Lung (tissue), 13 donors: ENCODE measurements around the gene PARP16. TPM values are rescaled to one million over a fixed set of nuclear protein-coding genes. Genes with fewer than 3 reads are reported as not detected.

Source experiments
- ATAC-seq: fragments of 200-7000 bp; cut with Tn5 transposase; one replicate; pipeline ENCODE4 v1.9.1; 2020; ENCODE audit warnings: moderate number of reproducible peaks; ENCODE audit not compliant: insufficient read depth, low FRiP score
- DNase-seq, 3 donors: peaks; one replicate each; pipeline ENCODE4 v3.0.0-alpha.2; 2013 to 2017
- H3K27ac ChIP-seq, 2 donors: one replicate each; pipeline ENCODE4 v1.5.1; 2013; ENCODE audit warnings: mild to moderate bottlenecking in 2 of 2, moderate library complexity in 2 of 2, control low read depth in 1 of 2, inconsistent platforms in 1 of 2, low read depth in 1 of 2, low read length in 1 of 2
- H3K27me3 ChIP-seq, 3 donors: one replicate each; pipeline ENCODE4 v1.5.1; 2013; ENCODE audit warnings: low read length in 2 of 3; ENCODE audit not compliant: control insufficient read depth in 3 of 3, insufficient read depth in 3 of 3
- H3K36me3 ChIP-seq, 4 donors: one replicate each; pipeline ENCODE4 v1.5.1; 2013; ENCODE audit warnings: low read length in 4 of 4, mild to moderate bottlenecking in 1 of 4, moderate library complexity in 1 of 4; ENCODE audit not compliant: control insufficient read depth in 4 of 4, insufficient read depth in 4 of 4
- H3K4me1 ChIP-seq, 5 donors: one replicate each; pipeline ENCODE4 v1.5.1; 2013; ENCODE audit warnings: low read length in 5 of 5, mild to moderate bottlenecking in 2 of 5, moderate library complexity in 1 of 5; ENCODE audit not compliant: control insufficient read depth in 5 of 5, insufficient read depth in 5 of 5
- H3K4me3 ChIP-seq: one replicate; pipeline ENCODE4 v1.5.1; 2013; ENCODE audit warnings: mild to moderate bottlenecking, control low read depth, moderate library complexity
- H3K9ac ChIP-seq, 2 donors: one replicate each; pipeline ENCODE4 v1.5.1; 2013; ENCODE audit warnings: low read length in 2 of 2, control low read depth in 1 of 2; ENCODE audit not compliant: insufficient read depth in 1 of 2
- H3K9me3 ChIP-seq, 4 donors: one replicate each; pipeline ENCODE4 v1.5.1; 2013; ENCODE audit warnings: low read length in 3 of 4, mild to moderate bottlenecking in 1 of 4, moderate library complexity in 1 of 4; ENCODE audit not compliant: control insufficient read depth in 4 of 4, insufficient read depth in 3 of 4
- WGBS, 2 donors: extraction: QIAGEN DNeasy Blood & Tissue Kit; methylation state at CpG; one replicate each; pipeline ENCODE4 v1.1.7; 2013; 5-methylcytosine and 5-hydroxymethylcytosine counted together
- polyA plus RNA-seq, 2 donors: library from polyadenylated mRNA; stranded (reverse); fragments of 200-250 nt; gene quantifications; one replicate each; pipeline ENCODE4 v1.2.1, GENCODE V29; 2013
- small RNA-seq: library from RNA; depleted of rRNA; stranded (forward); fragments of <200 nt; gene quantifications from one replicate; pipeline ENCODE3, GENCODE V24; 2014; ENCODE audit warnings: low replicate concordance
- total RNA-seq, 2 donors: library from RNA; depleted of rRNA in 1 of 2; stranded (reverse); fragments of >200 nt in 1 of 2; gene quantifications; one replicate each; pipeline ENCODE4 v1.2.1, GENCODE V29; 2014 to 2021
- TF ChIP-seq, protein P1 (sequence below): IDR thresholded peaks from 2 replicates; pipeline ENCODE4 v1.5.1; 2012; ENCODE audit warnings: mild to moderate bottlenecking; ENCODE audit errors: control extremely low read depth, extremely low read depth
- donor health status: control.
- donor health status: control.
- donor health status: Bipolar disorder and iron deficiency.
- donor health status: healthy.
- donor health status: DM: yes; HTN: yes; CAD: no.

PARP16 gene
- total and polyA plus RNA-seq, 4 donors = 4.6 to 7.7 (median 6.3) TPM

DNA sequence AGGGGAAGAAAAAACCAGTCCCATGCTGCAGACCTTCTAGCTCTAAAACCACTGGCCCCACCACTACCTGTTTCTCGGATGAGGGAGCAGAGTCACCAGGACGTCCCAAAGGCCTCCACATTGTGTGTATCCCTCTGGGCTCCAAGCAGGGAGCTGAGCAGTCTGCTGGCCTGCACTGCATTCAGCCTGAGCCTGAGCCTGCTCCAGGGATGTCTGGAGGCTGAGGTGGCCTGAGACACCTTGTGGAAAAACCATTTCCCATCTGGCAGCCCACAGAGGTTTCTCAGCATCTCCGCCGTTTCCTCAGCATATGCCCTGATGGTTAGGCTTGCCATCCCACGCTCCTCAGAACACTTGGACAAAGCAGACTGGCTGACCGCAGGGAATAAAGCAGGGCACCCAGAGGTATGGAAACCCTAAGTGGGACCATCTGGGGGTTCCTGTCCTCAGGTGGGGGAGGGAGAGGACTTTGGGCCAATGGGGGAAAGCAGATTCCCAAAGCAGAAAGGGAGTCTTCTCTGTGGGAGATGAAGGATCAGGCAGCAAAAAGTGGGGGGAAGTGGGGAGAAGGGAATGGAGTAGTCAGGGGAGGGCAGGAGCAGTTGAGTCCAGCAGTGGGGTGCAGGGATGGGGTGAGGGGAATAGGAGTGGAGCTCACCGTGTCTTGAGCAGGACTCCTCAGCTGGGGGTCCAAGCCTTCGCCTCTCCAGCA, 75.8 kb downstream of the PARP16 start, which contains the start of gene CILP:
Gene CILP (minus strand): TSS at position 704 of the 712 bp plus-strand sequence. CDS start 1,718 bp downstream, outside the sequence.
- H3K9ac ChIP-seq = no peak within 1 kb of the TSS
- 77 to 80% methylated on average over 8 of the region's 8 CpGs for WGBS, 2 donors
- H3K36me3 ChIP-seq = no peaks in the 10 kb centered on the region
- H3K4me3 ChIP-seq = no peak within 1 kb of the TSS
- H3K27me3 ChIP-seq = no peaks in the 10 kb centered on the region
- ATAC-seq = no peak
- no peaks in the 10 kb centered on the region for H3K9me3 ChIP-seq
- peak in 1 of 3 donors; percentile 10 for DNase-seq
- TF ChIP-seq, protein P1, sequence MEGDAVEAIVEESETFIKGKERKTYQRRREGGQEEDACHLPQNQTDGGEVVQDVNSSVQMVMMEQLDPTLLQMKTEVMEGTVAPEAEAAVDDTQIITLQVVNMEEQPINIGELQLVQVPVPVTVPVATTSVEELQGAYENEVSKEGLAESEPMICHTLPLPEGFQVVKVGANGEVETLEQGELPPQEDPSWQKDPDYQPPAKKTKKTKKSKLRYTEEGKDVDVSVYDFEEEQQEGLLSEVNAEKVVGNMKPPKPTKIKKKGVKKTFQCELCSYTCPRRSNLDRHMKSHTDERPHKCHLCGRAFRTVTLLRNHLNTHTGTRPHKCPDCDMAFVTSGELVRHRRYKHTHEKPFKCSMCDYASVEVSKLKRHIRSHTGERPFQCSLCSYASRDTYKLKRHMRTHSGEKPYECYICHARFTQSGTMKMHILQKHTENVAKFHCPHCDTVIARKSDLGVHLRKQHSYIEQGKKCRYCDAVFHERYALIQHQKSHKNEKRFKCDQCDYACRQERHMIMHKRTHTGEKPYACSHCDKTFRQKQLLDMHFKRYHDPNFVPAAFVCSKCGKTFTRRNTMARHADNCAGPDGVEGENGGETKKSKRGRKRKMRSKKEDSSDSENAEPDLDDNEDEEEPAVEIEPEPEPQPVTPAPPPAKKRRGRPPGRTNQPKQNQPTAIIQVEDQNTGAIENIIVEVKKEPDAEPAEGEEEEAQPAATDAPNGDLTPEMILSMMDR = no peak
- H3K27ac ChIP-seq = no peak within 1 kb of the TSS
- H3K4me1 ChIP-seq = peaks cover 0 to 33% (median 6%) of the 10 kb centered on the region in 5 donors

DNA sequence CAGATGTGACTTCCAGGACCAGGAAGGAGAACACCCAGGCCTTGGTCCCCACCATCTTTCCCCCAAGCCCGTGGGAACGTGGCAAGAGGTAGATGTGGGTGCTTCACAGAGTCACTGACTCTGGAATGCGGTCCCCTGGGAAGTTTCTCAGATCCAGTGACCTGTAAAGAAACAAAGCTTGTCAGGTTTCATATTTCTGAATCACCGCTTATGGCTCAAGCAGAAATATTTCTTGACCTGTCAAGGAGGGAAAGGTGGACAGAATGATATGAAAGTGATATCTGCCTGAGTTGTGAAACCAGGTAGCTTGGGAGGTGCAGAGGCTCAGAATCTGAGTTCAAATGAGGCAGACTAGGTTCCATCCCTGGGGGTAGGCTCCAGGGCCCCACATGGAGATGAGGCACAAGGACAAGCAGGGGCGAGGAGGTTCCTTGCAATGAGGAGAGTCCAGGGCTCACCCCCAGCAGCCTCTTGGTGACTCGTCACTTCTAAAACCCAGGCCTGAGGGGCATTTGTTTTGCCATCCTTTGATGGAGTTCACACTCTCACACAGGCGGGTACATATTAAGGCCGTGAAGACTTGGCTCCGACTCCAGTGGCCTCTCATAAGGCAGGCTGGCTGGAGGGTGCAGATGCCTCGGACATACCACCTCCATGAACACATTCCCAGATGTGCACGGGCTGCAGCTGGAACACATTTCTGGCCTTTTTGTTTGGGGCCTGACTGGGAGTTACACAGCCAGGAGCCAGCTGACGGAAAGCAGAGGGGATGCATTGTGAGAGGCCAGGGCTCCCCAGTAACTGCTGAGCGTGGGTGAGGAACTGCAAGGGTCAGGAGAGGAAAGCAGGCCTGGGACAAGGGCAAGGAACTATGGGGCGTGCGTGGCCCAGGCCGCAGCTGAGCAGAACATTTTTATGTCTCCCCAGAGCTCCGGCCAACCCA, 76.7 kb downstream of the PARP16 start:
- no peak overlapping the region for H3K4me3 ChIP-seq
- no peak overlapping the region for H3K27ac ChIP-seq
- no peaks in the 10 kb centered on the region for H3K36me3 ChIP-seq
- no peaks in the 10 kb centered on the region for H3K9me3 ChIP-seq
- peaks cover 0 to 33% (median 6%) of the 10 kb centered on the region in 5 donors for H3K4me1 ChIP-seq
- H3K27me3 ChIP-seq = no peaks in the 10 kb centered on the region
- ATAC-seq = no peak
- TF ChIP-seq, protein P1 = no peak
- peak; percentile 55 to 67 (median 56) for DNase-seq
- WGBS, 2 donors = 83% methylated on average over 17 of the region's 17 CpGs
- H3K9ac ChIP-seq = no peak overlapping the region

DNA sequence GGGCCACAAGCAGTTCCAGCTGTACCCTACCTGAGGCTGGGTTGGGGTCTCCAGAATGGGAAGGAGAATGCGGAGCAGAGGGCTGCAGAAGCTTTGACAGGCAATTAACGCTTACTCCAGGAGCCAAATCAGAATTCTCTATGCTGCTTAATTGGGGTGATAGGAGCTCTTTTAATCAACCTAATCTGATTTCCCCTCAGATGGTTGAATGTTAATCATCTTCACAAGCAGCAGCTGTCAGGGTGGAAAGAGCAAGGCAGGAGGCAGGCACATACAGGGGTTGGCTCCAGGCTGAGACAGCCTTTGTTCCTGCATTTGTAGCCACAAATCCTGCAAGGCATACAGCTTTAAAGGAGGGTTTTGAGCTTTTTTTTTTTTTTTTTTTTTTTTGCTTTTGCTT, 78.0 kb downstream of the PARP16 start:
- Histone ChIP-seq H3K9ac (no peak overlapping the region), H3K27me3 (no peaks in the 10 kb centered on the region), H3K27ac (no peak overlapping the region), H3K36me3 (no peaks in the 10 kb centered on the region), H3K9me3 (no peaks in the 10 kb centered on the region), H3K4me1 (peaks cover 0 to 33% (median 6%) of the 10 kb centered on the region in 5 donors), H3K4me3 (no peak overlapping the region)
- TF ChIP-seq, protein P1 = no peak
- ATAC-seq (no peak), DNase-seq (no peak)
- 94 to 97% methylated on average over 2 of the region's 2 CpGs for whole genome bisulfite sequencing, 2 donors

Small RNAs within 50 kb of the gene (small RNA-seq; reads per million reads assigned to genes)
- gene AC068213.1 (not detected), gene RNU5A-1 (480,566 reads per million, percentile 100 among the genes with 10 or more reads in this experiment), gene RNU5B-1 (88,672 reads per million, percentile 100 among the genes with 10 or more reads in this experiment), gene RNU6-686P (not detected), gene SNORA24B (0.19 reads per million, percentile 7 among the genes with 10 or more reads in this experiment)

Other genes with a start within 250 kb of the PARP16 start
- gene SLC51B, start 241.5 kb downstream of the PARP16 start, total RNA-seq = 1 to 10 TPM in 1 of 2 donors, under 1 TPM in 1; 0.85 to 3.0 TPM
- 1 to 10 TPM in 1 of 2 donors, under 1 TPM in 1; 0.98 to 7.3 TPM for gene SLC51B, start 241.5 kb downstream of the PARP16 start, polyA plus RNA-seq
- gene RASL12, start 218.9 kb downstream of the PARP16 start, total RNA-seq = 10 to 100 TPM; 31.6 to 75.7 TPM
- 10 to 100 TPM; 13.8 to 14.8 TPM for gene RASL12, start 218.9 kb downstream of the PARP16 start, polyA plus RNA-seq
- gene KBTBD13, start 210.1 kb downstream of the PARP16 start, total RNA-seq = under 1 TPM; 0.21 to 0.23 TPM
- under 1 TPM; 0.04 to 0.14 TPM for gene KBTBD13, start 210.1 kb downstream of the PARP16 start, polyA plus RNA-seq
- gene UBAP1L, start 171.7 kb downstream of the PARP16 start, total RNA-seq = 1 to 10 TPM; 4.7 to 5.4 TPM
- 1 to 10 TPM in 1 of 2 donors, under 1 TPM in 1; 0.96 to 2.2 TPM for gene UBAP1L, start 171.7 kb downstream of the PARP16 start, polyA plus RNA-seq
- gene PDCD7, start 153.1 kb downstream of the PARP16 start, total RNA-seq = 10 to 100 TPM; 17.0 to 21.7 TPM
- gene PDCD7, start 153.1 kb downstream of the PARP16 start, polyA plus RNA-seq = 10 to 100 TPM in 1 of 2 donors, 1 to 10 TPM in 1; 8.8 to 11.2 TPM
- 10 to 100 TPM; 43.1 to 93.6 TPM for gene CLPX, start 101.5 kb downstream of the PARP16 start, total RNA-seq
- gene CLPX, start 101.5 kb downstream of the PARP16 start, polyA plus RNA-seq = 10 to 100 TPM; 11.2 to 19.6 TPM
- under 1 TPM; 0.89 to 0.97 TPM for gene CILP, start 75.4 kb downstream of the PARP16 start, total RNA-seq
- under 1 TPM; 0.30 to 0.43 TPM for gene CILP, start 75.4 kb downstream of the PARP16 start, polyA plus RNA-seq
- not detected for gene RNU5A-1, start 9.2 kb upstream of the PARP16 start, total RNA-seq
- gene RNU5A-1, start 9.2 kb upstream of the PARP16 start, polyA plus RNA-seq = not detected
- 10 to 100 TPM in 1 of 2 donors, not detected in 1; 10.9 TPM for gene RNU5B-1, start 17.8 kb upstream of the PARP16 start, total RNA-seq
- not detected for gene RNU5B-1, start 17.8 kb upstream of the PARP16 start, polyA plus RNA-seq
- gene IGDCC3, start 91.1 kb upstream of the PARP16 start, total RNA-seq = 1 to 10 TPM in 1 of 2 donors, under 1 TPM in 1; 0.09 to 1.3 TPM
- gene IGDCC3, start 91.1 kb upstream of the PARP16 start, polyA plus RNA-seq = not detected
- 10 to 100 TPM in 1 of 2 donors, 1 to 10 TPM in 1; 1.3 to 20.5 TPM for gene IGDCC4, start 136.1 kb upstream of the PARP16 start, total RNA-seq
- gene IGDCC4, start 136.1 kb upstream of the PARP16 start, polyA plus RNA-seq = under 1 TPM; 0.15 to 0.31 TPM
- gene DPP8, start 230.8 kb upstream of the PARP16 start, total RNA-seq = 10 to 100 TPM; 34.4 to 51.4 TPM
- gene DPP8, start 230.8 kb upstream of the PARP16 start, polyA plus RNA-seq = 10 to 100 TPM in 1 of 2 donors, 1 to 10 TPM in 1; 7.6 to 14.8 TPM
- 10 to 100 TPM; 36.2 to 77.9 TPM for gene HACD3, start 243.6 kb upstream of the PARP16 start, total RNA-seq
- 10 to 100 TPM; 14.0 to 25.9 TPM for gene HACD3, start 243.6 kb upstream of the PARP16 start, polyA plus RNA-seq